ENCODE data around the gene ANKRD6.

Gene ANKRD6

GRCh38 chr6:89584539-89584938, 151.6 kb downstream of the ANKRD6 start:
- no peak for TF ChIP-seq CTCF (IDR thresholded peaks at IDR 0.05)

GRCh38 chr6:89585154-89585553, 152.2 kb downstream of the ANKRD6 start:
- TF ChIP-seq CTCF (IDR thresholded peaks at IDR 0.05), result no peak

GRCh38 chr6:89589297-89590025, 156.5 kb downstream of the ANKRD6 start:
- TF ChIP-seq CTCF (IDR thresholded peaks at IDR 0.05), result no peak

- TF ChIP-seq CTCF (IDR thresholded peaks at IDR 0.05), result no peak
These were observed 157.2 kb downstream of the ANKRD6 start for GRCh38 chr6:89590133-89590532.

GRCh38 chr6:89591745-89592144, 158.8 kb downstream of the ANKRD6 start:
- no peak for TF ChIP-seq CTCF (IDR thresholded peaks at IDR 0.05)

GRCh38 chr6:89596056-89596455, 163.1 kb downstream of the ANKRD6 start:
- TF ChIP-seq CTCF (IDR thresholded peaks at IDR 0.05), result no peak

GRCh38 chr6:89596484-89596883, 163.5 kb downstream of the ANKRD6 start:
- no peak for TF ChIP-seq CTCF (IDR thresholded peaks at IDR 0.05)

GRCh38 chr6:89597372-89597771, 164.4 kb downstream of the ANKRD6 start:
- no peak for TF ChIP-seq CTCF (IDR thresholded peaks at IDR 0.05)

Measured in LNCAP (cell line).